HL-60 (cell line): ENCODE results near the gene DUSP5.

Experiments used
- POLR2AphosphoS5 ChIP-seq: IDR thresholded peaks from 2 replicates; pipeline ENCODE4 v1.6.1; 2012; ENCODE audit warnings: low read depth
- TF ChIP-seq, protein P1 (sequence below): IDR thresholded peaks from one replicate; pipeline ENCODE4 v1.5.1; 2011; ENCODE audit warnings: low read length, control low read depth, inconsistent platforms; ENCODE audit not compliant: insufficient read depth

DNA sequence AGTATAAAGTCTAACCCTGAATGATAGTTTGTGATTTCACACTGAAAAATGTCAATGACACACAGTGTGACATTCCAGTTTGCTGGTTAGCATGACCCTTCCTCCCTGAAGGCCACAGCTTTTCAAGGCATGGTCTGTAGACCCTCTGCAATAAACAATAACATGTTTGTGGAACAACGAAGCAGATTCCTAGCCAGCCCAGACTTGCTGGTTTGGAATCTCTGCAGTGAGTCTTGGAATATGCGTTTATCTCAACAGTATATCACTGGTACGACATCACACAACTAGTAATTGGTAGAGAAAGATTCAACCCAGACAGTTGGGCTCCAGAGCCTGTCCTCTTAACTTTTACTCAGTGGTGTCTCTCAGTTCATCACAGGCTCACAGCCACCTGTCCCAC lies 23.7 kb upstream of the DUSP5 start:
- TF ChIP-seq, protein P1, sequence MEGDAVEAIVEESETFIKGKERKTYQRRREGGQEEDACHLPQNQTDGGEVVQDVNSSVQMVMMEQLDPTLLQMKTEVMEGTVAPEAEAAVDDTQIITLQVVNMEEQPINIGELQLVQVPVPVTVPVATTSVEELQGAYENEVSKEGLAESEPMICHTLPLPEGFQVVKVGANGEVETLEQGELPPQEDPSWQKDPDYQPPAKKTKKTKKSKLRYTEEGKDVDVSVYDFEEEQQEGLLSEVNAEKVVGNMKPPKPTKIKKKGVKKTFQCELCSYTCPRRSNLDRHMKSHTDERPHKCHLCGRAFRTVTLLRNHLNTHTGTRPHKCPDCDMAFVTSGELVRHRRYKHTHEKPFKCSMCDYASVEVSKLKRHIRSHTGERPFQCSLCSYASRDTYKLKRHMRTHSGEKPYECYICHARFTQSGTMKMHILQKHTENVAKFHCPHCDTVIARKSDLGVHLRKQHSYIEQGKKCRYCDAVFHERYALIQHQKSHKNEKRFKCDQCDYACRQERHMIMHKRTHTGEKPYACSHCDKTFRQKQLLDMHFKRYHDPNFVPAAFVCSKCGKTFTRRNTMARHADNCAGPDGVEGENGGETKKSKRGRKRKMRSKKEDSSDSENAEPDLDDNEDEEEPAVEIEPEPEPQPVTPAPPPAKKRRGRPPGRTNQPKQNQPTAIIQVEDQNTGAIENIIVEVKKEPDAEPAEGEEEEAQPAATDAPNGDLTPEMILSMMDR = no peak
- TF ChIP-seq POLR2AphosphoS5 = no peak
